ENCODE data around the gene ANGEL2.
"Not testable (repeated sequence)": the region's sequence is repeated elsewhere in the genome, so short reads cannot be mapped to it uniquely, and the experiment has no call there.

Gene ANGEL2

DNA sequence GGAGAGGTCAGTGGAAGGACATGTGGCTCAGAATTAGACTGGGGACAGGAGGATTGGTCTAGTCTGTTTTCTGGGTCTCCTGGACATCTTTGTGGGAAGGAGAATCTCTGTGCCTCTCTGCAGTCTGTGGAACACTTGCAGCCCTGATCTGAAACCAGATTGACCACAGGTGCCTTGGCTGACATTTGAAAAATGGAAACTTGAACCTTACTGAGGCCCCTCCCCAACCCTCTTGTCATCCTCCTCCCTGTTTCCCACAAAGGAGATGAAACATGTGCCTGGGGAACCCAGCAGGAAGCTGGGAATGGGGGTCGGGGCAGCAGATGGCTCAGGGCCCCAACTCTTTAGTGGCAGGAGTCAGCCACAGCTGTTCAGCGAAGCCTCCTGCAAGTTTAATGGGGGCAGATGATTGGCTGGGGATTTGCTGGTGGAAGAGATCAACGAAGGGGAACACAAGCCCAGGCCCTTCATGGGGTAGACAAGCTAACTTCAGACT lies 47.3 kb downstream of the ANGEL2 start:
- no peaks in the 10 kb centered on the region for H3K27me3 ChIP-seq (replicated peaks in 2 of 5; ENCODE audit: control insufficient read depth in 4 of 5, insufficient read depth in 5 of 5, low read length in 4 of 5)
- ChIA-PET CTCF (interaction anchor here (1.0 to 1.8 kb wide), 8 partner anchors 9 to 76 kb away, joined by 3 to 12 read pairs (median 4); partner anchors contain the start of gene VASH2), POLR2A (no interaction called here)
- no peak overlapping the region for H3K4me3 ChIP-seq (ENCODE audit: control insufficient read depth in 1 of 7, extremely low read depth in 1 of 7, insufficient read depth in 4 of 7, low read depth in 2 of 7, low read length in 6 of 7)
- no peaks in the 10 kb centered on the region for H3K4me1 ChIP-seq (ENCODE audit: control extremely low read depth in 1 of 4, control insufficient read depth in 4 of 4, insufficient read depth in 4 of 4, low read length in 3 of 4)
- no peaks in the 10 kb centered on the region for H3K36me3 ChIP-seq (ENCODE audit: control insufficient read depth in 4 of 4, insufficient read depth in 4 of 4, low read length in 3 of 4)
- DNase-seq, result no peak
- no peak overlapping the region for H3K27ac ChIP-seq (ENCODE audit: insufficient read depth in 1 of 2, low read depth in 1 of 2, low read length in 2 of 2, poor library complexity in 1 of 2, severe bottlenecking in 2 of 2)
- no peaks in the 10 kb centered on the region for H3K9me3 ChIP-seq (ENCODE audit: control extremely low read depth in 1 of 5, control insufficient read depth in 4 of 5, insufficient read depth in 2 of 5, low read depth in 1 of 5, low read length in 4 of 5)
- WGBS (ENCODE audit: insufficient coverage), result 80% methylated on average over 1 of the region's 3 CpGs

DNA sequence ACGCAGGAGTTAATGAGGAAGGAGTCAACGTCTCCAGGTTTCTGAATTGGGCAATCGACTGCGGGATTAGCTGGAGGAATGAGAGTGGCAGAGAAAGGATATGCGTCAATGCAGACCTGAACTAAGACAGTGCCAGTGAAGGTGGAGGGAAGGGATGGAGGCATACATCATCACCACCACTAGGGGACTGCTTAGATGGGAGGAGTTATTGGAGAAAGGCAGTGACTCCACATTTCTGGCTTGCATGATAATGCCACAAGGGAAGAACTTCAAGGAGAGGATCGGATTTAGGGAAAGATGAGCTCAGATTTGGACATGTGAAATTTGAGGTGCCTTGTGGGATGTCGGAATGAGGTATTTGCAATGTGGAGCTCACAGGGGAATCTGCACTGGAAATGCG lies 47.9 kb downstream of the ANGEL2 start:
- H3K4me1 ChIP-seq (ENCODE audit: control extremely low read depth in 1 of 4, control insufficient read depth in 4 of 4, insufficient read depth in 4 of 4, low read length in 3 of 4), result no peaks in the 10 kb centered on the region
- H3K4me3 ChIP-seq (ENCODE audit: control insufficient read depth in 1 of 7, extremely low read depth in 1 of 7, insufficient read depth in 4 of 7, low read depth in 2 of 7, low read length in 6 of 7), result no peak overlapping the region
- peak in 2 of 3 donors; percentile 49 to 54 for DNase-seq
- 97% methylated on average over 7 of the region's 8 CpGs for WGBS (ENCODE audit: insufficient coverage)
- no peaks in the 10 kb centered on the region for H3K27me3 ChIP-seq (replicated peaks in 2 of 5; ENCODE audit: control insufficient read depth in 4 of 5, insufficient read depth in 5 of 5, low read length in 4 of 5)
- H3K27ac ChIP-seq (ENCODE audit: insufficient read depth in 1 of 2, low read depth in 1 of 2, low read length in 2 of 2, poor library complexity in 1 of 2, severe bottlenecking in 2 of 2), result no peak overlapping the region
- no peaks in the 10 kb centered on the region for H3K9me3 ChIP-seq (ENCODE audit: control extremely low read depth in 1 of 5, control insufficient read depth in 4 of 5, insufficient read depth in 2 of 5, low read depth in 1 of 5, low read length in 4 of 5)
- no peaks in the 10 kb centered on the region for H3K36me3 ChIP-seq (ENCODE audit: control insufficient read depth in 4 of 4, insufficient read depth in 4 of 4, low read length in 3 of 4)
- ChIA-PET CTCF (interaction anchor here (1.0 to 1.8 kb wide), 9 partner anchors 9 to 76 kb away, joined by 3 to 12 read pairs (median 3); partner anchors contain the start of gene VASH2), POLR2A (interaction anchor here (0.6 kb wide), 1 partner anchor 244 kb away, joined by 3 read pairs; no protein-coding TSS in a partner anchor)

DNA sequence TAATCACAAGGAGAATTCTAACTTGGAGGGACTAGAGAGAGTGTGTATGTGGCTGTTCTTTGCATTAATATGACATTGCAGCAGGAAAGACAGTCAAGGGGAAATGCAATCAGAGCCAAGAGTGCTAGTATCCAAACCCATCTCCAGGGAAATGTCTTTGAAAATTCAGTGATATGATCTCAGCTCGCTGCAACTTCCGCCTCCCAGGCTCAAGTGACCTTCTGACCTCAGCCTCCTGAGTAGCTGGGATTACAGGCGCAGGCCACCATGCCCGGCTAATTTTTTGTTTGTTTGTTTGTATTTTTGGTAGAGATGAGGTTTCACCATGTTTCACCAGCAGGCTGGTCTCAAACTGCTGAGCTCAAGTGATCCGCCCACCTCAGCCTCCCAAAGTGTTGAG lies 49.1 kb downstream of the ANGEL2 start:
- DNase-seq, result no peak
- 100% methylated on average over 3 of the region's 5 CpGs for WGBS (ENCODE audit: insufficient coverage)
- no peaks in the 10 kb centered on the region for H3K4me1 ChIP-seq (ENCODE audit: control extremely low read depth in 1 of 4, control insufficient read depth in 4 of 4, insufficient read depth in 4 of 4, low read length in 3 of 4)
- H3K36me3 ChIP-seq (ENCODE audit: control insufficient read depth in 4 of 4, insufficient read depth in 4 of 4, low read length in 3 of 4), result no peaks in the 10 kb centered on the region
- ChIA-PET CTCF (interaction anchor here (0.9 to 1.3 kb wide), 4 partner anchors 11 to 24 kb away, joined by 3 to 5 read pairs (median 3); no protein-coding TSS in a partner anchor), POLR2A (no interaction called here)
- H3K27me3 ChIP-seq (replicated peaks in 2 of 5; ENCODE audit: control insufficient read depth in 4 of 5, insufficient read depth in 5 of 5, low read length in 4 of 5), result no peaks in the 10 kb centered on the region
- H3K27ac ChIP-seq (ENCODE audit: insufficient read depth in 1 of 2, low read depth in 1 of 2, low read length in 2 of 2, poor library complexity in 1 of 2, severe bottlenecking in 2 of 2), result no peak overlapping the region
- H3K9me3 ChIP-seq (ENCODE audit: control extremely low read depth in 1 of 5, control insufficient read depth in 4 of 5, insufficient read depth in 2 of 5, low read depth in 1 of 5, low read length in 4 of 5), result no peaks in the 10 kb centered on the region
- no peak overlapping the region for H3K4me3 ChIP-seq (ENCODE audit: control insufficient read depth in 1 of 7, extremely low read depth in 1 of 7, insufficient read depth in 4 of 7, low read depth in 2 of 7, low read length in 6 of 7)

- H3K27ac ChIP-seq (ENCODE audit: insufficient read depth in 1 of 2, low read depth in 1 of 2, low read length in 2 of 2, poor library complexity in 1 of 2, severe bottlenecking in 2 of 2); H3K4me3 ChIP-seq (ENCODE audit: control insufficient read depth in 1 of 7, extremely low read depth in 1 of 7, insufficient read depth in 4 of 7, low read depth in 2 of 7, low read length in 6 of 7); H3K36me3 ChIP-seq (ENCODE audit: control insufficient read depth in 4 of 4, insufficient read depth in 4 of 4, low read length in 3 of 4); DNase-seq; H3K9me3 ChIP-seq (ENCODE audit: control extremely low read depth in 1 of 5, control insufficient read depth in 4 of 5, insufficient read depth in 2 of 5, low read depth in 1 of 5, low read length in 4 of 5); H3K4me1 ChIP-seq (ENCODE audit: control extremely low read depth in 1 of 4, control insufficient read depth in 4 of 4, insufficient read depth in 4 of 4, low read length in 3 of 4); H3K27me3 ChIP-seq (replicated peaks in 2 of 5; ENCODE audit: control insufficient read depth in 4 of 5, insufficient read depth in 5 of 5, low read length in 4 of 5); POLR2A ChIA-PET: not testable (repeated sequence)
- CTCF ChIA-PET, result interaction anchor here (1.1 to 1.4 kb wide), 2 partner anchors 31 to 139 kb away, joined by 3 to 4 read pairs; no protein-coding TSS in a partner anchor
- WGBS (ENCODE audit: insufficient coverage), result 60% methylated on average over 1 of the region's 1 CpG
Measured at GRCh38 chr1:212964993-212965392, 50.7 kb downstream of the ANGEL2 start.

GRCh38 chr1:212964102-212964501 lies 51.6 kb downstream of the ANGEL2 start:
- 100% methylated on average over 6 of the region's 6 CpGs for WGBS (ENCODE audit: insufficient coverage)
- ChIA-PET POLR2A (no interaction called here), CTCF (interaction anchor here (0.6 to 0.9 kb wide), 2 partner anchors 10 to 1172 kb away, joined by 3 read pairs; no protein-coding TSS in a partner anchor)
- H3K4me3 ChIP-seq (ENCODE audit: control insufficient read depth in 1 of 7, extremely low read depth in 1 of 7, insufficient read depth in 4 of 7, low read depth in 2 of 7, low read length in 6 of 7), result no peak overlapping the region
- no peaks in the 10 kb centered on the region for H3K9me3 ChIP-seq (ENCODE audit: control extremely low read depth in 1 of 5, control insufficient read depth in 4 of 5, insufficient read depth in 2 of 5, low read depth in 1 of 5, low read length in 4 of 5)
- peaks cover 0 to 6% (median 3%) of the 10 kb centered on the region in 4 experiments for H3K4me1 ChIP-seq (ENCODE audit: control extremely low read depth in 1 of 4, control insufficient read depth in 4 of 4, insufficient read depth in 4 of 4, low read length in 3 of 4)
- H3K27ac ChIP-seq (ENCODE audit: insufficient read depth in 1 of 2, low read depth in 1 of 2, low read length in 2 of 2, poor library complexity in 1 of 2, severe bottlenecking in 2 of 2), result no peak overlapping the region
- H3K36me3 ChIP-seq (ENCODE audit: control insufficient read depth in 4 of 4, insufficient read depth in 4 of 4, low read length in 3 of 4), result no peaks in the 10 kb centered on the region
- H3K27me3 ChIP-seq (replicated peaks in 2 of 5; ENCODE audit: control insufficient read depth in 4 of 5, insufficient read depth in 5 of 5, low read length in 4 of 5), result no peaks in the 10 kb centered on the region
- no peak for DNase-seq

GRCh38 chr1:212962509-212962908 lies 53.2 kb downstream of the ANGEL2 start:
- Histone ChIP-seq H3K4me1 (ENCODE audit: control extremely low read depth in 1 of 4, control insufficient read depth in 4 of 4, insufficient read depth in 4 of 4, low read length in 3 of 4) (peaks cover 0 to 12% (median 6%) of the 10 kb centered on the region in 4 experiments), H3K36me3 (ENCODE audit: control insufficient read depth in 4 of 4, insufficient read depth in 4 of 4, low read length in 3 of 4) (no peaks in the 10 kb centered on the region), H3K27ac (ENCODE audit: insufficient read depth in 1 of 2, low read depth in 1 of 2, low read length in 2 of 2, poor library complexity in 1 of 2, severe bottlenecking in 2 of 2) (no peak overlapping the region), H3K27me3 (replicated peaks in 2 of 5; ENCODE audit: control insufficient read depth in 4 of 5, insufficient read depth in 5 of 5, low read length in 4 of 5) (no peaks in the 10 kb centered on the region), H3K9me3 (ENCODE audit: control extremely low read depth in 1 of 5, control insufficient read depth in 4 of 5, insufficient read depth in 2 of 5, low read depth in 1 of 5, low read length in 4 of 5) (no peaks in the 10 kb centered on the region), H3K4me3 (ENCODE audit: control insufficient read depth in 1 of 7, extremely low read depth in 1 of 7, insufficient read depth in 4 of 7, low read depth in 2 of 7, low read length in 6 of 7) (no peak overlapping the region)
- WGBS (ENCODE audit: insufficient coverage), result 100% methylated on average over 1 of the region's 5 CpGs
- ChIA-PET POLR2A (no interaction called here), CTCF (interaction anchor here (0.6 kb wide), 1 partner anchor 1081 kb away, joined by 3 read pairs; no protein-coding TSS in a partner anchor)
- DNase-seq, result no peak

- H3K36me3 ChIP-seq (ENCODE audit: control insufficient read depth in 4 of 4, insufficient read depth in 4 of 4, low read length in 3 of 4), result no peaks in the 10 kb centered on the region
- ChIA-PET POLR2A (no interaction called here), CTCF (no interaction called here)
- DNase-seq, result no peak
- H3K4me1 ChIP-seq (ENCODE audit: control extremely low read depth in 1 of 4, control insufficient read depth in 4 of 4, insufficient read depth in 4 of 4, low read length in 3 of 4), result peaks cover 3 to 12% (median 8%) of the 10 kb centered on the region in 4 experiments
- no peaks in the 10 kb centered on the region for H3K27me3 ChIP-seq (replicated peaks in 2 of 5; ENCODE audit: control insufficient read depth in 4 of 5, insufficient read depth in 5 of 5, low read length in 4 of 5)
- H3K27ac ChIP-seq (ENCODE audit: insufficient read depth in 1 of 2, low read depth in 1 of 2, low read length in 2 of 2, poor library complexity in 1 of 2, severe bottlenecking in 2 of 2), result no peak overlapping the region
- no peaks in the 10 kb centered on the region for H3K9me3 ChIP-seq (ENCODE audit: control extremely low read depth in 1 of 5, control insufficient read depth in 4 of 5, insufficient read depth in 2 of 5, low read depth in 1 of 5, low read length in 4 of 5)
- 98% methylated on average over 5 of the region's 6 CpGs for whole genome bisulfite sequencing (ENCODE audit: insufficient coverage)
- no peak overlapping the region for H3K4me3 ChIP-seq (ENCODE audit: control insufficient read depth in 1 of 7, extremely low read depth in 1 of 7, insufficient read depth in 4 of 7, low read depth in 2 of 7, low read length in 6 of 7)
Measured at GRCh38 chr1:212960932-212961331, 54.7 kb downstream of the ANGEL2 start.

Data from common myeloid progenitor, CD34-positive (primary cell).